ENCODE data around the gene SMIM3.
A peak's percentile ranks its signal among the peaks of the same experiment; 100 is the strongest.

SMIM3 gene

DNA sequence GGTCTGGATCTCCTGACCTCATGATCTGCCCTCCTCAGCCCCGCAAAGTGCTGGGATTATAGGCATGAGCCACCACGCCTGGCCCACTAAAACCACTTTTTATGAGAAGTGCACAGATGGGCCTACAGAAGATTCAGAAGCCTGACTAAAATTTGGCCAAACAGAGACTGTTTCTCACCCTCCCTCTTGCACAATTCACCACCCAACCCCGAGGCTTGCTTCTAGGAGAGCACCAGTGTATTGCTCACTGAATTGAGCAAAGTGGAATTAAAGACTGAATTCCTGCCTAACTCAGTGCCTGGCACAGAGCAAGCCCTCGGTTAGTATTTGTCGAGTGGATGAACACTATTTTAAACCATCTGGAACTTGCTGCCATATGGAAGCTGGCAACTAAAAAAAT is 16.3 kb upstream of the SMIM3 start (continued):
- TF ChIP-seq, protein P1, sequence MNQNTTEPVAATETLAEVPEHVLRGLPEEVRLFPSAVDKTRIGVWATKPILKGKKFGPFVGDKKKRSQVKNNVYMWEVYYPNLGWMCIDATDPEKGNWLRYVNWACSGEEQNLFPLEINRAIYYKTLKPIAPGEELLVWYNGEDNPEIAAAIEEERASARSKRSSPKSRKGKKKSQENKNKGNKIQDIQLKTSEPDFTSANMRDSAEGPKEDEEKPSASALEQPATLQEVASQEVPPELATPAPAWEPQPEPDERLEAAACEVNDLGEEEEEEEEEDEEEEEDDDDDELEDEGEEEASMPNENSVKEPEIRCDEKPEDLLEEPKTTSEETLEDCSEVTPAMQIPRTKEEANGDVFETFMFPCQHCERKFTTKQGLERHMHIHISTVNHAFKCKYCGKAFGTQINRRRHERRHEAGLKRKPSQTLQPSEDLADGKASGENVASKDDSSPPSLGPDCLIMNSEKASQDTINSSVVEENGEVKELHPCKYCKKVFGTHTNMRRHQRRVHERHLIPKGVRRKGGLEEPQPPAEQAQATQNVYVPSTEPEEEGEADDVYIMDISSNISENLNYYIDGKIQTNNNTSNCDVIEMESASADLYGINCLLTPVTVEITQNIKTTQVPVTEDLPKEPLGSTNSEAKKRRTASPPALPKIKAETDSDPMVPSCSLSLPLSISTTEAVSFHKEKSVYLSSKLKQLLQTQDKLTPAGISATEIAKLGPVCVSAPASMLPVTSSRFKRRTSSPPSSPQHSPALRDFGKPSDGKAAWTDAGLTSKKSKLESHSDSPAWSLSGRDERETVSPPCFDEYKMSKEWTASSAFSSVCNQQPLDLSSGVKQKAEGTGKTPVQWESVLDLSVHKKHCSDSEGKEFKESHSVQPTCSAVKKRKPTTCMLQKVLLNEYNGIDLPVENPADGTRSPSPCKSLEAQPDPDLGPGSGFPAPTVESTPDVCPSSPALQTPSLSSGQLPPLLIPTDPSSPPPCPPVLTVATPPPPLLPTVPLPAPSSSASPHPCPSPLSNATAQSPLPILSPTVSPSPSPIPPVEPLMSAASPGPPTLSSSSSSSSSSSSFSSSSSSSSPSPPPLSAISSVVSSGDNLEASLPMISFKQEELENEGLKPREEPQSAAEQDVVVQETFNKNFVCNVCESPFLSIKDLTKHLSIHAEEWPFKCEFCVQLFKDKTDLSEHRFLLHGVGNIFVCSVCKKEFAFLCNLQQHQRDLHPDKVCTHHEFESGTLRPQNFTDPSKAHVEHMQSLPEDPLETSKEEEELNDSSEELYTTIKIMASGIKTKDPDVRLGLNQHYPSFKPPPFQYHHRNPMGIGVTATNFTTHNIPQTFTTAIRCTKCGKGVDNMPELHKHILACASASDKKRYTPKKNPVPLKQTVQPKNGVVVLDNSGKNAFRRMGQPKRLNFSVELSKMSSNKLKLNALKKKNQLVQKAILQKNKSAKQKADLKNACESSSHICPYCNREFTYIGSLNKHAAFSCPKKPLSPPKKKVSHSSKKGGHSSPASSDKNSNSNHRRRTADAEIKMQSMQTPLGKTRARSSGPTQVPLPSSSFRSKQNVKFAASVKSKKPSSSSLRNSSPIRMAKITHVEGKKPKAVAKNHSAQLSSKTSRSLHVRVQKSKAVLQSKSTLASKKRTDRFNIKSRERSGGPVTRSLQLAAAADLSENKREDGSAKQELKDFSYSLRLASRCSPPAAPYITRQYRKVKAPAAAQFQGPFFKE (tag by site-specific recombination; IDR thresholded peaks at IDR 0.05; ENCODE audit: borderline replicate concordance): no peak
- TF ChIP-seq BCL11A (tag by site-specific recombination; IDR thresholded peaks at IDR 0.05; ENCODE audit: low read depth): no peak

DNA sequence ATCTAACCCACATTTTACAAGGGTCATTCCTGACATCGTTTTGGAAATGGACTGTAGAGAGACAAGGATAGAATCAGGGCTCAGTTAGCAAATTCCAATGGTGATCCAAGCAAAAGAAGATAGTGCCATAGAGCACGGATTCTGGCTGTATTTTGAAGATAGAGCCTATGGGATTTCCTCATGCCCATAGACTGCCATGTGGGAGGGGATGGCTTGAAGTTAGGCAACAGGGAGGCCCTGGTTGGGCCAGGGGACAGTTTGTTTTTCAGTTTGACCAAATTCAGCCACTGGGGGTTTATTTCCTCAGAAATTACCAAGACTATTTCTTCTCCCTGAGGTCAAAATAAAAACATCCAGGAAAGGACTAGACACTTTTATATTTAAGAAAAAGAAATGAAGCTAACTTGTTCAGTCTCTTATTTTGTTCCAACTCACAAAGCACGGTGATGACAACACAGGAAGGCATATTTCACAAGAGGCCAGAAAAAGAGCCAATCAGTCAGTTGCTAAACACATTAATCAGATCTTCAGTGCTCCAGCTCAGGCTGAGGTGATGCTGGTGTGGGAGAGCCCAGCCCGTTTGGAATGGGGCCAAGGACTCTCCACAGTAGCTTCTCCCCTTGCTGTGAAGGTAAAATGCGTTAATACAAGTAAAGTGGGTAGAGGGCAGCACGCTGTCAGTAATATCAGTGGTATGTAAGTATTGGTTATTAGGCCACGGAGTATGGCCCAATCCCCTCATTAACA is 15.4 kb upstream of the SMIM3 start:
- Histone ChIP-seq H3K9me3 (ENCODE audit: control insufficient read depth, insufficient read depth, low read depth, low read length) (no peaks in the 10 kb centered on the region), H3K36me3 (ENCODE audit: control insufficient read depth in 2 of 2, insufficient read depth in 1 of 2, low read length in 2 of 2) (no peaks in the 10 kb centered on the region), H3K4me3 (ENCODE audit: low read depth, low read length) (no peak overlapping the region), H3K4me1 (ENCODE audit: control insufficient read depth, insufficient read depth, low read length) (peaks cover 7% of the 10 kb centered on the region; the same call in 1 of the 2 replicates), H3K27ac (ENCODE audit: extremely low read depth, low read depth, low read length) (peak overlapping the region; percentile 16; the same call in 1 of the 2 replicates)
- ChIA-PET CTCF (interaction anchor here (0.6 to 1.6 kb wide), 8 partner anchors 11 to 314 kb away, joined by 3 to 8 read pairs (median 5); partner anchors contain the start of genes IRGM and RPS14), POLR2A (interaction anchor here (0.6 to 1.6 kb wide), 3 partner anchors 16 to 62 kb away, joined by 5 to 12 read pairs (median 6); partner anchors contain the start of genes RBM22 and SMIM3)
- TF ChIP-seq PRDM1 (tag by site-specific recombination; IDR thresholded peaks at IDR 0.05) (0 out of 2 replicates have a peak, but pooled peaks have one; percentile 7), ZNF335 (tag by site-specific recombination; conservative IDR thresholded peaks at IDR 0.05) (peak; percentile 48), BCL11A (tag by site-specific recombination; IDR thresholded peaks at IDR 0.05; ENCODE audit: low read depth) (no peak), ZNF501 (tag by site-specific recombination; IDR thresholded peaks at IDR 0.05) (0 out of 2 replicates have a peak, but pooled peaks have one; percentile 27), ZBTB8A (tag by site-specific recombination; IDR thresholded peaks at IDR 0.05) (peak; percentile 30), SP2 (tag by site-specific recombination; IDR thresholded peaks at IDR 0.05) (peak; percentile 70), ZBTB17 (tag by site-specific recombination; IDR thresholded peaks at IDR 0.05) (peak; percentile 87), ZNF660 (tag by site-specific recombination; IDR thresholded peaks at IDR 0.05) (peak; percentile 39; the same call in 1 of the 2 replicates), ZNF398 (tag by site-specific recombination; IDR thresholded peaks at IDR 0.05) (peak; percentile 64), ZNF394 (tag by site-specific recombination; IDR thresholded peaks at IDR 0.05; ENCODE audit: borderline replicate concordance) (peak; percentile 41; the same call in 1 of the 2 replicates), ZIC2 (tag by site-specific recombination; IDR thresholded peaks at IDR 0.05) (peak; percentile 57), OSR2 (tag by site-specific recombination; IDR thresholded peaks at IDR 0.05) (peak; percentile 73), ZNF473 (tag by site-specific recombination; IDR thresholded peaks at IDR 0.05) (no peak), ZFP37 (tag by site-specific recombination; IDR thresholded peaks at IDR 0.05) (no peak), ZNF561 (tag by site-specific recombination; IDR thresholded peaks at IDR 0.05; ENCODE audit: borderline replicate concordance) (0 out of 2 replicates have a peak, but pooled peaks have one; percentile 45)
- TF ChIP-seq, protein P2, sequence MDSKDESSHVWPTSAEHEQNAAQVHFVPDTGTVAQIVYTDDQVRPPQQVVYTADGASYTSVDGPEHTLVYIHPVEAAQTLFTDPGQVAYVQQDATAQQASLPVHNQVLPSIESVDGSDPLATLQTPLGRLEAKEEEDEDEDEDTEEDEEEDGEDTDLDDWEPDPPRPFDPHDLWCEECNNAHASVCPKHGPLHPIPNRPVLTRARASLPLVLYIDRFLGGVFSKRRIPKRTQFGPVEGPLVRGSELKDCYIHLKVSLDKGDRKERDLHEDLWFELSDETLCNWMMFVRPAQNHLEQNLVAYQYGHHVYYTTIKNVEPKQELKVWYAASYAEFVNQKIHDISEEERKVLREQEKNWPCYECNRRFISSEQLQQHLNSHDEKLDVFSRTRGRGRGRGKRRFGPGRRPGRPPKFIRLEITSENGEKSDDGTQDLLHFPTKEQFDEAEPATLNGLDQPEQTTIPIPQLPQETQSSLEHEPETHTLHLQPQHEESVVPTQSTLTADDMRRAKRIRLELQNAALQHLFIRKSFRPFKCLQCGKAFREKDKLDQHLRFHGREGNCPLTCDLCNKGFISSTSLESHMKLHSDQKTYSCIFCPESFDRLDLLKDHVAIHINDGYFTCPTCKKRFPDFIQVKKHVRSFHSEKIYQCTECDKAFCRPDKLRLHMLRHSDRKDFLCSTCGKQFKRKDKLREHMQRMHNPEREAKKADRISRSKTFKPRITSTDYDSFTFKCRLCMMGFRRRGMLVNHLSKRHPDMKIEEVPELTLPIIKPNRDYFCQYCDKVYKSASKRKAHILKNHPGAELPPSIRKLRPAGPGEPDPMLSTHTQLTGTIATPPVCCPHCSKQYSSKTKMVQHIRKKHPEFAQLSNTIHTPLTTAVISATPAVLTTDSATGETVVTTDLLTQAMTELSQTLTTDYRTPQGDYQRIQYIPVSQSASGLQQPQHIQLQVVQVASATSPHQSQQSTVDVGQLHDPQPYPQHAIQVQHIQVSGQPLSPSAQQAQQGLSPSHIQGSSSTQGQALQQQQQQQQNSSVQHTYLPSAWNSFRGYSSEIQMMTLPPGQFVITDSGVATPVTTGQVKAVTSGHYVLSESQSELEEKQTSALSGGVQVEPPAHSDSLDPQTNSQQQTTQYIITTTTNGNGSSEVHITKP (tag by site-specific recombination; IDR thresholded peaks at IDR 0.05): peak; percentile 67; the same call in 1 of the 2 replicates
- TF ChIP-seq, protein P3, sequence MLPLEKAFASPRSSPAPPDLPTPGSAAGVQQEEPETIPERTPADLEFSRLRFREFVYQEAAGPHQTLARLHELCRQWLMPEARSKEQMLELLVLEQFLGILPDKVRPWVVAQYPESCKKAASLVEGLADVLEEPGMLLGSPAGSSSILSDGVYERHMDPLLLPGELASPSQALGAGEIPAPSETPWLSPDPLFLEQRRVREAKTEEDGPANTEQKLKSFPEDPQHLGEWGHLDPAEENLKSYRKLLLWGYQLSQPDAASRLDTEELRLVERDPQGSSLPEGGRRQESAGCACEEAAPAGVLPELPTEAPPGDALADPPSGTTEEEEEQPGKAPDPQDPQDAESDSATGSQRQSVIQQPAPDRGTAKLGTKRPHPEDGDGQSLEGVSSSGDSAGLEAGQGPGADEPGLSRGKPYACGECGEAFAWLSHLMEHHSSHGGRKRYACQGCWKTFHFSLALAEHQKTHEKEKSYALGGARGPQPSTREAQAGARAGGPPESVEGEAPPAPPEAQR (tag by site-specific recombination; IDR thresholded peaks at IDR 0.05): no peak
